Gastroesophageal sphincter (tissue), 3 donors: ENCODE data around the gene LSM2.

ENCODE experiments used
- EP300 ChIP-seq: sonication (generic); formaldehyde crosslinking; IDR thresholded peaks from one replicate; pipeline ENCODE4 v1.6.1; 2017; ENCODE audit warnings: antibody characterized with exemption, mild to moderate bottlenecking
- POLR2A ChIP-seq, 2 donors: fragments of 450-650 bp; IDR thresholded peaks; one replicate each; pipeline ENCODE4 v1.6.1; 2017; ENCODE audit warnings: antibody characterized with exemption in 2 of 2, mild to moderate bottlenecking in 2 of 2, moderate library complexity in 1 of 2
- POLR2AphosphoS5 ChIP-seq: sonication (generic); formaldehyde crosslinking; IDR thresholded peaks from one replicate; pipeline ENCODE4 v1.6.1; 2017; ENCODE audit warnings: antibody characterized with exemption
- TF ChIP-seq, protein P1 (sequence below), 4 experiments: fragments of 200-600 bp in 2 of 4; fragments of 450-650 bp in 2 of 4; sonication (generic) in 1 of 4; IDR thresholded peaks; one replicate each; pipeline ENCODE4 v1.5.1; 2017 to 2019; ENCODE audit warnings: antibody characterized with exemption in 4 of 4, mild to moderate bottlenecking in 2 of 4, moderate library complexity in 2 of 4

DNA sequence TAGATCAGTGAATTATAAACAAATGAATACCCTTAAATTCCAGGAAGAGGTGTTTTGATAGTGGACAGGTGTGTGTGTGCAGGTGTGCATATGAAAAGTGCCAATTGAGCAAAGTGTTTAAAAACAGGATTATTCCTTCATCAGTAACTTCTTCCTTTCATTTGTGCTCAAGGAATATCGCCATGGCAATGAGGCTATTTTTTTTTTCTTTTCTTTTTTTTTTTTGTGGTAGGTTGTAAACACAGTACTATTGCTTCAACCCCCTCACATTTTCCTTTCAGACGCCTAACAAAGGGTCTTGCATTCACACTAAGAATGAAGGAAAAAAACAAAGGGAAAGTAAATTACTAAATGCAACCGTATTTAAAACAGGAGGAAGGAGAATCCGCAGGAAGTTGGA lies 18.8 kb upstream of the LSM2 start:
- no peak for TF ChIP-seq POLR2AphosphoS5
- TF ChIP-seq, protein P1, sequence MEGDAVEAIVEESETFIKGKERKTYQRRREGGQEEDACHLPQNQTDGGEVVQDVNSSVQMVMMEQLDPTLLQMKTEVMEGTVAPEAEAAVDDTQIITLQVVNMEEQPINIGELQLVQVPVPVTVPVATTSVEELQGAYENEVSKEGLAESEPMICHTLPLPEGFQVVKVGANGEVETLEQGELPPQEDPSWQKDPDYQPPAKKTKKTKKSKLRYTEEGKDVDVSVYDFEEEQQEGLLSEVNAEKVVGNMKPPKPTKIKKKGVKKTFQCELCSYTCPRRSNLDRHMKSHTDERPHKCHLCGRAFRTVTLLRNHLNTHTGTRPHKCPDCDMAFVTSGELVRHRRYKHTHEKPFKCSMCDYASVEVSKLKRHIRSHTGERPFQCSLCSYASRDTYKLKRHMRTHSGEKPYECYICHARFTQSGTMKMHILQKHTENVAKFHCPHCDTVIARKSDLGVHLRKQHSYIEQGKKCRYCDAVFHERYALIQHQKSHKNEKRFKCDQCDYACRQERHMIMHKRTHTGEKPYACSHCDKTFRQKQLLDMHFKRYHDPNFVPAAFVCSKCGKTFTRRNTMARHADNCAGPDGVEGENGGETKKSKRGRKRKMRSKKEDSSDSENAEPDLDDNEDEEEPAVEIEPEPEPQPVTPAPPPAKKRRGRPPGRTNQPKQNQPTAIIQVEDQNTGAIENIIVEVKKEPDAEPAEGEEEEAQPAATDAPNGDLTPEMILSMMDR (IDR thresholded peaks at IDR 0.05) = no peak
- no peak for TF ChIP-seq POLR2A (IDR thresholded peaks at IDR 0.05)
- TF ChIP-seq EP300 = no peak
